ENCODE measurements around the gene RPA3.

The RPA3 gene

GRCh38 chr7:7745258-7745657 is 26.9 kb upstream of the RPA3 start:
- Histone ChIP-seq H3K36me3 (replicated peaks in 1 of 2; ENCODE audit: control insufficient read depth in 2 of 2, insufficient read depth in 2 of 2, low read length in 2 of 2) (no peaks in the 10 kb centered on the region), H2BK15ac (ENCODE audit: low read length) (no peak overlapping the region), H3K23ac (ENCODE audit: low read depth, low read length, poor library complexity) (no peak overlapping the region), H3K4me2 (ENCODE audit: insufficient read depth, low read length, poor library complexity, severe bottlenecking) (no peak overlapping the region), H3K4ac (ENCODE audit: low read length) (no peak overlapping the region), H3K27me3 (ENCODE audit: control insufficient read depth in 3 of 3, insufficient read depth in 3 of 3, low read depth in 1 of 3, low read length in 3 of 3) (no peaks in the 10 kb centered on the region), H4K91ac (ENCODE audit: low read depth, low read length, poor library complexity) (no peak overlapping the region), H2AFZ (ENCODE audit: low read length) (no peak overlapping the region), H3K4me3 (ENCODE audit: low read length in 2 of 2) (no peak overlapping the region), H3K9me3 (replicated peaks in 1 of 2; ENCODE audit: control insufficient read depth in 2 of 2, insufficient read depth in 1 of 2, low read depth in 1 of 2, low read length in 2 of 2) (no peaks in the 10 kb centered on the region), H2AK5ac (ENCODE audit: low read depth, low read length) (no peak overlapping the region), H2BK5ac (ENCODE audit: low read length) (no peak overlapping the region), H4K8ac (ENCODE audit: low read depth, low read length) (no peak overlapping the region), H3K79me1 (ENCODE audit: low read depth, low read length) (no peaks in the 10 kb centered on the region), H3K9ac (ENCODE audit: low read depth, low read length, poor library complexity) (no peak overlapping the region), H2BK120ac (ENCODE audit: low read depth, low read length) (no peak overlapping the region), H3K18ac (ENCODE audit: low read length) (no peak overlapping the region), H3K14ac (ENCODE audit: low read length) (no peak overlapping the region), H3K27ac (replicated peaks; ENCODE audit: low read length) (no peak overlapping the region), H3K4me1 (ENCODE audit: control insufficient read depth in 2 of 2, insufficient read depth in 1 of 2, low read depth in 1 of 2, low read length in 2 of 2) (no peaks in the 10 kb centered on the region), H2BK12ac (ENCODE audit: low read length) (no peak overlapping the region)
- no CpG with 5 or more reads among the region's 4 CpGs for WGBS, 2 donors (ENCODE audit: extremely low coverage in 2 of 2, insufficient read length in 2 of 2, insufficient replicate concordance in 1 of 2)
- DNase-seq (ENCODE audit: low spot score), result no peak

DNA sequence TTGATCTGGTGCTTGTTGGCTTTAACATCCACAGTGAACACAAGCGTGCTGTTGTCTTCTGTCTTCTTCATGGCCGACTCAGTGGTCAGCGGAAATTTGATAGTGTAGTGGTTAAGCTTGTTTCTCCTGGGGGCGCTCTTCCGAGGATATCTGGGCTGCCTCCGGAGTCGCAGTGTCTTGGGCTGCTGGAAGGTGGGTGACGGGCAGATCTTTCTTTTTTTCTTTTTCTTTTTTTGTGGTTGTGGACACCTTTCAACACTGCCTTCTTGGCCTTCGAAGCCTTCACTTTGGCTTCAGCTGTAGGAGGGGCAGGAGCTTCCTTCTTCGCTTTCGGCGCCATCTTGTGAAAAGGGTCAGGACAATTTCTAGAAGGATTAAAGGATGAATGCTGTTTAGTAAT is 23.8 kb upstream of the RPA3 start:
- DNase-seq (ENCODE audit: low spot score), result no peak
- no peak overlapping the region for H3K27ac ChIP-seq (replicated peaks; ENCODE audit: low read length)
- no peak overlapping the region for H2BK12ac ChIP-seq (ENCODE audit: low read length)
- no peaks in the 10 kb centered on the region for H3K9me3 ChIP-seq (replicated peaks in 1 of 2; ENCODE audit: control insufficient read depth in 2 of 2, insufficient read depth in 1 of 2, low read depth in 1 of 2, low read length in 2 of 2)
- H2BK120ac ChIP-seq (ENCODE audit: low read depth, low read length), result no peak overlapping the region
- H3K79me1 ChIP-seq (ENCODE audit: low read depth, low read length), result no peaks in the 10 kb centered on the region
- H3K4me2 ChIP-seq (ENCODE audit: insufficient read depth, low read length, poor library complexity, severe bottlenecking), result no peak overlapping the region
- WGBS, 2 donors (ENCODE audit: extremely low coverage in 2 of 2, insufficient read length in 2 of 2, insufficient replicate concordance in 1 of 2), result no CpG with 5 or more reads among the region's 12 CpGs
- no peaks in the 10 kb centered on the region for H3K36me3 ChIP-seq (replicated peaks in 1 of 2; ENCODE audit: control insufficient read depth in 2 of 2, insufficient read depth in 2 of 2, low read length in 2 of 2)
- H3K4me3 ChIP-seq (ENCODE audit: low read length in 2 of 2), result no peak overlapping the region
- H2BK15ac ChIP-seq (ENCODE audit: low read length), result no peak overlapping the region
- H2BK5ac ChIP-seq (ENCODE audit: low read length), result no peak overlapping the region
- no peak overlapping the region for H3K9ac ChIP-seq (ENCODE audit: low read depth, low read length, poor library complexity)
- H2AFZ ChIP-seq (ENCODE audit: low read length), result no peak overlapping the region
- no peak overlapping the region for H2AK5ac ChIP-seq (ENCODE audit: low read depth, low read length)
- H3K27me3 ChIP-seq (ENCODE audit: control insufficient read depth in 3 of 3, insufficient read depth in 3 of 3, low read depth in 1 of 3, low read length in 3 of 3), result no peaks in the 10 kb centered on the region
- H4K8ac ChIP-seq (ENCODE audit: low read depth, low read length), result no peak overlapping the region
- no peak overlapping the region for H3K14ac ChIP-seq (ENCODE audit: low read length)
- H4K91ac ChIP-seq (ENCODE audit: low read depth, low read length, poor library complexity), result no peak overlapping the region
- no peak overlapping the region for H3K23ac ChIP-seq (ENCODE audit: low read depth, low read length, poor library complexity)
- H3K18ac ChIP-seq (ENCODE audit: low read length), result no peak overlapping the region
- peaks cover 4 to 14% of the 10 kb centered on the region in 2 donors for H3K4me1 ChIP-seq (ENCODE audit: control insufficient read depth in 2 of 2, insufficient read depth in 1 of 2, low read depth in 1 of 2, low read length in 2 of 2)
- H3K4ac ChIP-seq (ENCODE audit: low read length), result no peak overlapping the region

- Histone ChIP-seq H3K9me3 (replicated peaks in 1 of 2; ENCODE audit: control insufficient read depth in 2 of 2, insufficient read depth in 1 of 2, low read depth in 1 of 2, low read length in 2 of 2) (no peaks in the 10 kb centered on the region), H2BK15ac (ENCODE audit: low read length) (no peak overlapping the region), H3K27me3 (ENCODE audit: control insufficient read depth in 3 of 3, insufficient read depth in 3 of 3, low read depth in 1 of 3, low read length in 3 of 3) (no peaks in the 10 kb centered on the region), H3K4me1 (ENCODE audit: control insufficient read depth in 2 of 2, insufficient read depth in 1 of 2, low read depth in 1 of 2, low read length in 2 of 2) (peaks cover 10 to 27% of the 10 kb centered on the region in 2 donors), H3K14ac (ENCODE audit: low read length) (no peak overlapping the region), H3K18ac (ENCODE audit: low read length) (no peak overlapping the region), H3K4ac (ENCODE audit: low read length) (no peak overlapping the region), H3K79me1 (ENCODE audit: low read depth, low read length) (no peaks in the 10 kb centered on the region), H2BK120ac (ENCODE audit: low read depth, low read length) (no peak overlapping the region), H2AK5ac (ENCODE audit: low read depth, low read length) (no peak overlapping the region), H2BK12ac (ENCODE audit: low read length) (no peak overlapping the region), H3K27ac (replicated peaks; ENCODE audit: low read length) (peak overlapping the region; percentile 56), H2BK5ac (ENCODE audit: low read length) (no peak overlapping the region), H3K4me3 (ENCODE audit: low read length in 2 of 2) (no peak overlapping the region), H3K9ac (ENCODE audit: low read depth, low read length, poor library complexity) (no peak overlapping the region), H4K91ac (ENCODE audit: low read depth, low read length, poor library complexity) (no peak overlapping the region), H3K4me2 (ENCODE audit: insufficient read depth, low read length, poor library complexity, severe bottlenecking) (no peak overlapping the region), H3K23ac (ENCODE audit: low read depth, low read length, poor library complexity) (no peak overlapping the region), H4K8ac (ENCODE audit: low read depth, low read length) (no peak overlapping the region), H2AFZ (ENCODE audit: low read length) (no peak overlapping the region), H3K36me3 (replicated peaks in 1 of 2; ENCODE audit: control insufficient read depth in 2 of 2, insufficient read depth in 2 of 2, low read length in 2 of 2) (no peaks in the 10 kb centered on the region)
- no CpG with 5 or more reads among the region's 2 CpGs for WGBS, 2 donors (ENCODE audit: extremely low coverage in 2 of 2, insufficient read length in 2 of 2, insufficient replicate concordance in 1 of 2)
- DNase-seq (ENCODE audit: low spot score), result no peak
Measured at GRCh38 chr7:7740037-7740355, 21.6 kb upstream of the RPA3 start.

- H2AFZ ChIP-seq (ENCODE audit: low read length), result no peak overlapping the region
- H3K4me3 ChIP-seq (ENCODE audit: low read length in 2 of 2), result no peak overlapping the region
- H3K18ac ChIP-seq (ENCODE audit: low read length), result no peak overlapping the region
- no peak overlapping the region for H4K8ac ChIP-seq (ENCODE audit: low read depth, low read length)
- no peak overlapping the region for H2BK15ac ChIP-seq (ENCODE audit: low read length)
- no peak overlapping the region for H3K14ac ChIP-seq (ENCODE audit: low read length)
- no peaks in the 10 kb centered on the region for H3K36me3 ChIP-seq (replicated peaks in 1 of 2; ENCODE audit: control insufficient read depth in 2 of 2, insufficient read depth in 2 of 2, low read length in 2 of 2)
- no peak overlapping the region for H3K23ac ChIP-seq (ENCODE audit: low read depth, low read length, poor library complexity)
- no peaks in the 10 kb centered on the region for H3K9me3 ChIP-seq (replicated peaks in 1 of 2; ENCODE audit: control insufficient read depth in 2 of 2, insufficient read depth in 1 of 2, low read depth in 1 of 2, low read length in 2 of 2)
- H2BK12ac ChIP-seq (ENCODE audit: low read length), result no peak overlapping the region
- H3K4ac ChIP-seq (ENCODE audit: low read length), result no peak overlapping the region
- no CpG with 5 or more reads among the region's 4 CpGs for WGBS, 2 donors (ENCODE audit: extremely low coverage in 2 of 2, insufficient read length in 2 of 2, insufficient replicate concordance in 1 of 2)
- H3K79me1 ChIP-seq (ENCODE audit: low read depth, low read length), result no peaks in the 10 kb centered on the region
- no peak overlapping the region for H4K91ac ChIP-seq (ENCODE audit: low read depth, low read length, poor library complexity)
- no peaks in the 10 kb centered on the region for H3K27me3 ChIP-seq (ENCODE audit: control insufficient read depth in 3 of 3, insufficient read depth in 3 of 3, low read depth in 1 of 3, low read length in 3 of 3)
- no peak overlapping the region for H3K9ac ChIP-seq (ENCODE audit: low read depth, low read length, poor library complexity)
- no peak overlapping the region for H2AK5ac ChIP-seq (ENCODE audit: low read depth, low read length)
- H2BK5ac ChIP-seq (ENCODE audit: low read length), result no peak overlapping the region
- H3K27ac ChIP-seq (replicated peaks; ENCODE audit: low read length), result peak overlapping the region; percentile 56
- peak; percentile 20 for DNase-seq (ENCODE audit: low spot score)
- H3K4me2 ChIP-seq (ENCODE audit: insufficient read depth, low read length, poor library complexity, severe bottlenecking), result no peak overlapping the region
- peaks cover 10 to 27% of the 10 kb centered on the region in 2 donors for H3K4me1 ChIP-seq (ENCODE audit: control insufficient read depth in 2 of 2, insufficient read depth in 1 of 2, low read depth in 1 of 2, low read length in 2 of 2)
- H2BK120ac ChIP-seq (ENCODE audit: low read depth, low read length), result no peak overlapping the region
Measured at GRCh38 chr7:7739204-7740036, 21.0 kb upstream of the RPA3 start.

Data from neuronal stem cell (in vitro differentiated cells).